HepG2 (cell line): ENCODE results near the gene NPNT. TPM values are rescaled to one million over a fixed set of nuclear protein-coding genes. Genes with fewer than 3 reads are reported as not detected.

Experiments used
- ATAC-seq: fragments of 200-7000 bp; cut with Tn5 transposase; 3 replicates; pipeline ENCODE4 v1.9.1; 2020; ENCODE audit warnings: mild to moderate bottlenecking, moderate library complexity
- BruUV-seq: library from RNA; stranded (reverse); fragments of 400-500 nt; replicated peaks from 2 replicates; lab custom pipeline; 2021; lab: Mats Ljungman, UMichigan
- CTCF ChIA-PET: fragments of 300-600 bp; formaldehyde crosslinking; extraction: SDS; loops from one replicate; lab custom pipeline; 2021; ENCODE audit warnings: low total read pairs, inconsistent platforms, low intra/inter-chr PET ratio; lab: Yijun Ruan, JAX
- POLR2A ChIA-PET: fragments of 350-600 bp; sonication (Branson Sonifier 250); formaldehyde crosslinking; loops from one replicate; lab custom pipeline; 2020; ENCODE audit warnings: antibody characterized with exemption, inconsistent platforms; lab: Yijun Ruan, JAX
- DNase-seq: peaks from one replicate; pipeline ENCODE4 v3.0.0-alpha.2; 2015; ENCODE audit warnings: low spot score
- FAIRE-seq: peaks from 3 replicates; lab custom pipeline; 2011; peaks lifted over from hg19 to GRCh38; lab: Jason Lieb, UNC
- H2AFZ ChIP-seq: one replicate; pipeline ENCODE4 v1.6.1; 2011; ENCODE audit warnings: low read length, inconsistent platforms
- H3K27ac ChIP-seq: fragments of 300-600 bp; 3 replicates; pipeline ENCODE4 v1.8.0; 2011; ENCODE audit warnings: mixed run types, mild to moderate bottlenecking, mixed read lengths, low read length, inconsistent platforms; ENCODE audit not compliant: insufficient read depth; ENCODE audit errors: extremely low read length
- H3K27me3 ChIP-seq, 2 experiments: fragments of 200-600 bp in 1 of 2; 2 replicates in 1 of 2; 3 replicates in 1 of 2; pipeline versions ENCODE4 v1.6.0 to v1.8.0; 2011; ENCODE audit warnings: low read length in 2 of 2, mild to moderate bottlenecking in 2 of 2, moderate library complexity in 2 of 2, inconsistent platforms in 1 of 2; ENCODE audit not compliant: insufficient read depth in 2 of 2, control insufficient read depth in 1 of 2
- H3K36me3 ChIP-seq, 2 experiments: fragments of 200-600 bp in 1 of 2; replicated peaks in 1 of 2; 2 replicates in 1 of 2; 3 replicates in 1 of 2; pipeline versions ENCODE4 v1.5.1 to v1.8.0; 2011; ENCODE audit warnings: low read length in 2 of 2, inconsistent platforms in 1 of 2; ENCODE audit not compliant: insufficient read depth in 2 of 2, control insufficient read depth in 1 of 2
- H3K4me1 ChIP-seq: 2 replicates; pipeline ENCODE4 v1.5.1; 2012; ENCODE audit warnings: low read length, inconsistent platforms; ENCODE audit not compliant: insufficient read depth
- H3K4me2 ChIP-seq: 2 replicates; pipeline ENCODE4 v1.6.0; 2011; ENCODE audit warnings: low read depth, low read length, inconsistent platforms
- H3K4me3 ChIP-seq, 3 experiments: fragments of 200-600 bp in 1 of 3; sonication (generic), shearing (Covaris generic) in 1 of 3; replicated peaks in 1 of 3; 2 replicates each; pipeline ENCODE4 v1.5.1; 2011 to 2016; ENCODE audit warnings: low read length in 3 of 3, inconsistent platforms in 2 of 3, low read depth in 2 of 3, mild to moderate bottlenecking in 2 of 3, control low read depth in 1 of 3, mixed read lengths in 1 of 3; ENCODE audit not compliant: insufficient read depth in 1 of 3
- H3K79me2 ChIP-seq: one replicate; pipeline ENCODE4 v1.6.1; 2011; ENCODE audit warnings: low read length, inconsistent platforms; ENCODE audit not compliant: insufficient read depth
- H3K9ac ChIP-seq: 2 replicates; pipeline ENCODE4 v1.6.0; 2011; ENCODE audit warnings: mild to moderate bottlenecking, low read depth, low read length, inconsistent platforms; ENCODE audit not compliant: insufficient read depth
- H3K9me3 ChIP-seq: 2 replicates; pipeline ENCODE4 v1.5.1; 2012; ENCODE audit warnings: mild to moderate bottlenecking, low read length
- H4K20me1 ChIP-seq: 2 replicates; pipeline ENCODE4 v1.6.0; 2011; ENCODE audit warnings: inconsistent platforms, mild to moderate bottlenecking, low read length, moderate library complexity; ENCODE audit not compliant: insufficient read depth
- ARNT2 ChIP-seq: sonication (generic); formaldehyde crosslinking; IDR thresholded peaks from 2 replicates; pipeline ENCODE4 v1.8.0; 2022; ENCODE audit warnings: mild to moderate bottlenecking, low read depth, missing genetic modification reagents, moderate library complexity
- CHD2 ChIP-seq: IDR thresholded peaks from 2 replicates; pipeline ENCODE4 v1.6.1; 2011; ENCODE audit warnings: low read depth, low read length, improper control_type of control experiment
- DMAP1 ChIP-seq: IDR thresholded peaks from 2 replicates; pipeline ENCODE4 v1.6.1; 2016
- HNRNPL ChIP-seq: fragments of 200-400 bp; formaldehyde crosslinking; IDR thresholded peaks from 2 replicates; pipeline ENCODE4 v1.6.1; 2017; ENCODE audit warnings: mild to moderate bottlenecking, low read depth, low read length
- MTF1 ChIP-seq: sonication (generic); formaldehyde crosslinking; IDR thresholded peaks from 2 replicates; pipeline ENCODE4 v1.5.0; 2020; ENCODE audit warnings: missing genetic modification reagents
- MXD1 ChIP-seq: sonication (generic); formaldehyde crosslinking; IDR thresholded peaks from 2 replicates; pipeline ENCODE4 v1.4.0; 2020; ENCODE audit warnings: mild to moderate bottlenecking, missing genetic modification reagents
- PRDM4 ChIP-seq: sonication (generic); formaldehyde crosslinking; IDR thresholded peaks from 2 replicates; pipeline ENCODE4 v1.9.0; 2021; ENCODE audit warnings: missing genetic modification reagents, borderline replicate concordance
- SOX13 ChIP-seq, 3 experiments: fragments of 450-650 bp in 1 of 3; sonication (generic) in 1 of 3; formaldehyde crosslinking in 1 of 3; IDR thresholded peaks in 2 of 3; conservative IDR thresholded peaks in 1 of 3; 2 replicates each; pipeline versions ENCODE4 v1.5.0 to v1.6.1; 2016 to 2020; ENCODE audit warnings: antibody characterized with exemption in 1 of 3, mild to moderate bottlenecking in 1 of 3, missing compliant biosample characterization in 1 of 3, missing genetic modification reagents in 1 of 3, moderate library complexity in 1 of 3
- TERF1 ChIP-seq: sonication (generic); formaldehyde crosslinking; IDR thresholded peaks from 2 replicates; pipeline ENCODE4 v1.8.0; 2022; ENCODE audit warnings: mild to moderate bottlenecking, missing genetic modification reagents, moderate library complexity
- ZSCAN22 ChIP-seq: sonication (generic); formaldehyde crosslinking; IDR thresholded peaks from 2 replicates; pipeline ENCODE4 v1.4.0; 2020; ENCODE audit warnings: mild to moderate bottlenecking, missing genetic modification reagents
- in situ Hi-C: cut with HindIII; loops from 2 replicates; pipeline ENCODE4 v1.10.0; 2017; ENCODE audit warnings: low pct_unique_long_range_greater_than_20kb; ENCODE audit not compliant: extremely low pct_ligation_motif_present
- intact Hi-C: fragments of 100-400 bp; cut with micrococcal nuclease; formaldehyde crosslinking; loops from one replicate; pipeline ENCODE4 v1.10.0; 2022; ENCODE audit not compliant: unreplicated experiment
- polyA plus RNA-seq, 8 experiments: library from polyadenylated mRNA; depleted of rRNA in 3 of 8; stranded (reverse) in 7 of 8; unstranded in 1 of 8; fragments of >200 nt; fragmentation: Illumina TruSeq in 4 of 8; extraction: Trizol in 4 of 8; gene quantifications; 2 replicates each; pipeline versions ENCODE4 v1.2.1 to v1.2.3, GENCODE V29; 2011 to 2016; ENCODE audit warnings: low read depth in 4 of 8, missing spikeins in 1 of 8, mixed read lengths in 1 of 8; ENCODE audit not compliant: insufficient read depth in 1 of 8
- total RNA-seq, 5 experiments: library from RNA; depleted of rRNA; stranded (reverse); fragments of >200 nt; fragmentation: Illumina TruSeq; extraction: Trizol; gene quantifications; 2 replicates each; pipeline ENCODE4 v1.2.3, GENCODE V29; 2016; ENCODE audit warnings: low read depth in 1 of 5
- TF ChIP-seq, protein P1 (sequence below): sonication (generic); formaldehyde crosslinking; IDR thresholded peaks from 2 replicates; pipeline ENCODE4 v1.5.1; 2020; ENCODE audit warnings: mild to moderate bottlenecking, missing genetic modification reagents, moderate library complexity
- TF ChIP-seq, protein P2 (sequence below): sonication (generic); formaldehyde crosslinking; conservative IDR thresholded peaks from 2 replicates; pipeline ENCODE4 v1.5.0; 2020; ENCODE audit warnings: missing genetic modification reagents
- TF ChIP-seq, protein P3 (sequence below): sonication (generic); formaldehyde crosslinking; IDR thresholded peaks from 2 replicates; pipeline ENCODE4 v1.5.0; 2020; ENCODE audit warnings: mild to moderate bottlenecking, low read depth, missing genetic modification reagents, borderline replicate concordance

NPNT gene
- total and polyA plus RNA-seq, 2 of the 13 experiments (the other 11 are each of a cell fraction or from before 2014, with no cell fraction given), result 1.1 to 19.1 TPM

GRCh38 chr4:105966051-105966450 lies 70.8 kb downstream of the NPNT start:
- Histone ChIP-seq H3K4me3 (no peak overlapping the region), H4K20me1 (no peaks in the 10 kb centered on the region), H3K27ac (no peak overlapping the region), H3K9ac (no peak overlapping the region), H3K4me2 (no peak overlapping the region), H3K9me3 (no peaks in the 10 kb centered on the region), H2AFZ (no peak overlapping the region), H3K4me1 (no peaks in the 10 kb centered on the region), H3K27me3 (no peaks in the 10 kb centered on the region), H3K79me2 (no peaks in the 10 kb centered on the region), H3K36me3 (no peaks in the 10 kb centered on the region)
- FAIRE-seq, result no peak
- intact Hi-C loops, result no loop called here
- DNase-seq, result no peak
- ATAC-seq, result no peak
- ChIA-PET POLR2A (no interaction called here), CTCF (no interaction called here)
- in situ Hi-C loops, result no loop called here
- no TSS peak for BruUV-seq
- TF ChIP-seq CHD2 (no peak), HNRNPL (no peak), MTF1 (CRISPR knock-in tag) (no peak), SOX13 (IDR thresholded peaks at IDR 0.05) (no peak), SOX13 (CRISPR knock-in tag; conservative IDR thresholded peaks at IDR 0.05 in 1 of 2, IDR thresholded peaks at IDR 0.05 in 1 of 2) (no peak), TERF1 (CRISPR knock-in tag) (no peak), ZSCAN22 (no peak), PRDM4 (CRISPR knock-in tag) (no peak), DMAP1 (CRISPR knock-in tag) (no peak), MXD1 (CRISPR knock-in tag) (no peak), ARNT2 (CRISPR knock-in tag) (no peak)
- TF ChIP-seq, protein P1, sequence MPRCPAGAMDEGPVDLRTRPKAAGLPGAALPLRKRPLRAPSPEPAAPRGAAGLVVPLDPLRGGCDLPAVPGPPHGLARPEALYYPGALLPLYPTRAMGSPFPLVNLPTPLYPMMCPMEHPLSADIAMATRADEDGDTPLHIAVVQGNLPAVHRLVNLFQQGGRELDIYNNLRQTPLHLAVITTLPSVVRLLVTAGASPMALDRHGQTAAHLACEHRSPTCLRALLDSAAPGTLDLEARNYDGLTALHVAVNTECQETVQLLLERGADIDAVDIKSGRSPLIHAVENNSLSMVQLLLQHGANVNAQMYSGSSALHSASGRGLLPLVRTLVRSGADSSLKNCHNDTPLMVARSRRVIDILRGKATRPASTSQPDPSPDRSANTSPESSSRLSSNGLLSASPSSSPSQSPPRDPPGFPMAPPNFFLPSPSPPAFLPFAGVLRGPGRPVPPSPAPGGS, result no peak
- TF ChIP-seq, protein P2, sequence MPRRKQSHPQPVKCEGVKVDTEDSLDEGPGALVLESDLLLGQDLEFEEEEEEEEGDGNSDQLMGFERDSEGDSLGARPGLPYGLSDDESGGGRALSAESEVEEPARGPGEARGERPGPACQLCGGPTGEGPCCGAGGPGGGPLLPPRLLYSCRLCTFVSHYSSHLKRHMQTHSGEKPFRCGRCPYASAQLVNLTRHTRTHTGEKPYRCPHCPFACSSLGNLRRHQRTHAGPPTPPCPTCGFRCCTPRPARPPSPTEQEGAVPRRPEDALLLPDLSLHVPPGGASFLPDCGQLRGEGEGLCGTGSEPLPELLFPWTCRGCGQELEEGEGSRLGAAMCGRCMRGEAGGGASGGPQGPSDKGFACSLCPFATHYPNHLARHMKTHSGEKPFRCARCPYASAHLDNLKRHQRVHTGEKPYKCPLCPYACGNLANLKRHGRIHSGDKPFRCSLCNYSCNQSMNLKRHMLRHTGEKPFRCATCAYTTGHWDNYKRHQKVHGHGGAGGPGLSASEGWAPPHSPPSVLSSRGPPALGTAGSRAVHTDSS (CRISPR knock-in tag), result no peak
- TF ChIP-seq, protein P3, sequence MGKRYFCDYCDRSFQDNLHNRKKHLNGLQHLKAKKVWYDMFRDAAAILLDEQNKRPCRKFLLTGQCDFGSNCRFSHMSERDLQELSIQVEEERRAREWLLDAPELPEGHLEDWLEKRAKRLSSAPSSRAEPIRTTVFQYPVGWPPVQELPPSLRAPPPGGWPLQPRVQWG (CRISPR knock-in tag), result no peak
